ENCODE data around the gene COTL1.

The COTL1 gene

GRCh38 chr16:84606081-84606875 is 11.6 kb downstream of the COTL1 start:
- Mint-ChIP-seq H3K36me3 (ENCODE audit: low read depth) (peaks cover 28% of the 10 kb centered on the region), H3K4me1 (peaks cover 40% of the 10 kb centered on the region), H3K27me3 (ENCODE audit: low read depth) (peaks cover 4% of the 10 kb centered on the region), H3K27ac (peak overlapping the region in 2 of 3 experiments; percentile 14 to 97), H3K9me3 (no peaks in the 10 kb centered on the region), H3K4me3 (no peak overlapping the region)
- TF ChIP-seq, protein P1, sequence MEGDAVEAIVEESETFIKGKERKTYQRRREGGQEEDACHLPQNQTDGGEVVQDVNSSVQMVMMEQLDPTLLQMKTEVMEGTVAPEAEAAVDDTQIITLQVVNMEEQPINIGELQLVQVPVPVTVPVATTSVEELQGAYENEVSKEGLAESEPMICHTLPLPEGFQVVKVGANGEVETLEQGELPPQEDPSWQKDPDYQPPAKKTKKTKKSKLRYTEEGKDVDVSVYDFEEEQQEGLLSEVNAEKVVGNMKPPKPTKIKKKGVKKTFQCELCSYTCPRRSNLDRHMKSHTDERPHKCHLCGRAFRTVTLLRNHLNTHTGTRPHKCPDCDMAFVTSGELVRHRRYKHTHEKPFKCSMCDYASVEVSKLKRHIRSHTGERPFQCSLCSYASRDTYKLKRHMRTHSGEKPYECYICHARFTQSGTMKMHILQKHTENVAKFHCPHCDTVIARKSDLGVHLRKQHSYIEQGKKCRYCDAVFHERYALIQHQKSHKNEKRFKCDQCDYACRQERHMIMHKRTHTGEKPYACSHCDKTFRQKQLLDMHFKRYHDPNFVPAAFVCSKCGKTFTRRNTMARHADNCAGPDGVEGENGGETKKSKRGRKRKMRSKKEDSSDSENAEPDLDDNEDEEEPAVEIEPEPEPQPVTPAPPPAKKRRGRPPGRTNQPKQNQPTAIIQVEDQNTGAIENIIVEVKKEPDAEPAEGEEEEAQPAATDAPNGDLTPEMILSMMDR (IDR thresholded peaks at IDR 0.05; ENCODE audit: unreplicated experiment in 3 of 3): no peak

GRCh38 chr16:84605339-84605848 is 12.5 kb downstream of the COTL1 start:
- Mint-ChIP-seq H3K27me3 (ENCODE audit: low read depth) (peaks cover 4% of the 10 kb centered on the region), H3K9me3 (no peaks in the 10 kb centered on the region), H3K27ac (peak overlapping the region in 2 of 3 experiments; percentile 14 to 97), H3K4me1 (peaks cover 42% of the 10 kb centered on the region), H3K36me3 (ENCODE audit: low read depth) (peaks cover 19% of the 10 kb centered on the region), H3K4me3 (no peak overlapping the region)
- TF ChIP-seq, protein P1 (IDR thresholded peaks at IDR 0.05; ENCODE audit: unreplicated experiment in 3 of 3): no peak

GRCh38 chr16:84604477-84605013 is 13.3 kb downstream of the COTL1 start:
- peaks cover 14% of the 10 kb centered on the region for H3K36me3 Mint-ChIP-seq (ENCODE audit: low read depth)
- TF ChIP-seq, protein P1 (IDR thresholded peaks at IDR 0.05; ENCODE audit: unreplicated experiment in 3 of 3): no peak
- no peaks in the 10 kb centered on the region for H3K9me3 Mint-ChIP-seq
- H3K4me3 Mint-ChIP-seq: peak overlapping the region in 1 of 3 experiments; percentile 44
- H3K4me1 Mint-ChIP-seq: peaks cover 51% of the 10 kb centered on the region
- peak overlapping the region; percentile 94 to 97 (median 95) for H3K27ac Mint-ChIP-seq
- H3K27me3 Mint-ChIP-seq (ENCODE audit: low read depth): peaks cover 7% of the 10 kb centered on the region

GRCh38 chr16:84603940-84604339 is 13.9 kb downstream of the COTL1 start:
- Mint-ChIP-seq H3K27me3 (ENCODE audit: low read depth) (peaks cover 7% of the 10 kb centered on the region), H3K9me3 (no peaks in the 10 kb centered on the region), H3K4me3 (no peak overlapping the region)

GRCh38 chr16:84603140-84603816 is 14.6 kb downstream of the COTL1 start:
- Mint-ChIP-seq H3K27ac (peak overlapping the region; percentile 87 to 99 (median 94)), H3K27me3 (ENCODE audit: low read depth) (peaks cover 7% of the 10 kb centered on the region), H3K9me3 (no peaks in the 10 kb centered on the region), H3K4me3 (peak overlapping the region; percentile 1 to 45 (median 43)), H3K36me3 (ENCODE audit: low read depth) (peaks cover 14% of the 10 kb centered on the region), H3K4me1 (peaks cover 57% of the 10 kb centered on the region)
- TF ChIP-seq, protein P1 (IDR thresholded peaks at IDR 0.05; ENCODE audit: unreplicated experiment in 3 of 3): no peak

More at GRCh38 chr16:84603940-84604339, 13.9 kb downstream of the COTL1 start:
- Mint-ChIP-seq H3K27ac (peak overlapping the region; percentile 94 to 99 (median 97)), H3K4me1 (peaks cover 56% of the 10 kb centered on the region), H3K36me3 (ENCODE audit: low read depth) (peaks cover 14% of the 10 kb centered on the region)
- TF ChIP-seq, protein P1 (IDR thresholded peaks at IDR 0.05; ENCODE audit: unreplicated experiment in 3 of 3): no peak
